OCI-M2 (cell line): ENCODE data around the gene MDP1.
"Not testable (repeated sequence)": the region's sequence is repeated elsewhere in the genome, so short reads cannot be mapped to it uniquely, and the experiment has no call there.

ENCODE experiments used
- DNase-seq: peaks from one replicate; lab custom pipeline; 2025; ENCODE audit not compliant: unreplicated experiment; lab: John Stamatoyannopoulos, UW

The MDP1 gene

GRCh38 chr14:24232121-24232644, 16.3 kb upstream of the MDP1 start, which contains the start of gene NEDD8:
NEDD8 (minus strand) TSS chr14:24232367; CDS start chr14:24232267, 100 bp downstream.
- DNase-seq, result peak; percentile 96

- DNase-seq, result no peak
Observed at GRCh38 chr14:24231263-24232120, 15.6 kb upstream of the MDP1 start.

GRCh38 chr14:24228902-24229301, 13.0 kb upstream of the MDP1 start:
- no peak for DNase-seq

- DNase-seq, result no peak
Observed at GRCh38 chr14:24226473-24226872, 10.6 kb upstream of the MDP1 start.

GRCh38 chr14:24224618-24225071, 8.8 kb upstream of the MDP1 start:
- DNase-seq, result no peak

DNA sequence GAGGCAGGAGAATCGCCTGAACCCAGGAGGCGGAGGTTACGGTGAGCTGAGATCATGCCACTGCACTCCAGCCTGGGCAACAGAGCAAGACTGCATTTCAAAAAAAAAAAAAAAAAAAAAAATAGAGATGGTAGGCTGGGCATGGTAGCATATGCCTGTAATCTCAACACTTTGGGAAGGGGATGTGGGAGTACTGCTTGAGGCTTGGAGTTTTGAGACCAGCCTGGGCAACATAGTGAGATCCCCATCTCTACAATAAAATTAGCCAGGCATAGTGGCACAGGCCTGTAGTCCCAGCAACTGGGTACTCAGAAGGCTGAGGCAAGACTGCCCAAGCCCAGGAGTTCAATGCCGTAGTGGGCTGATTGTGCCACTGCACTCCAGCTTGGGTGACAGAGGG, 7.1 kb upstream of the MDP1 start:
- DNase-seq, result not testable (repeated sequence)

DNA sequence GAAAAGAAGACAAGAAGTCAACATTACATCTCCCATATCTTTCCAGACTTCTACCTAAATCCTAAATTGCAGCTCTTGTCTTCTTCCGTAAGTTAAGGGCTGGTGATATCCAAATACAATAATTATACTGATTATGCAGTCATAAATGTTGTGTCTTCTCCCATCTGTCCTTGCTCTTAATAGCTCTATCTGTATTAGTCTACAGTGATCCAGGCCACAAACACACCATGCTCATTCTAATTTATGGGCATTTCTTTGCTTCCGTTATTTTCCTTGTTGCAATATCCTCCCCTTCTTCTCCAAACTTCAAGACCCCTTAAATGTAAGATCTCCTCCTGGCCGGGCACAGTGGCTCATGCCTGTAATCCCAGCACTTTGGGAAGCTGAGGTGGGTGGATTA, 3.7 kb upstream of the MDP1 start:
- DNase-seq, result no peak

GRCh38 chr14:24219080-24219479, 3.2 kb upstream of the MDP1 start:
- DNase-seq, result no peak

DNA sequence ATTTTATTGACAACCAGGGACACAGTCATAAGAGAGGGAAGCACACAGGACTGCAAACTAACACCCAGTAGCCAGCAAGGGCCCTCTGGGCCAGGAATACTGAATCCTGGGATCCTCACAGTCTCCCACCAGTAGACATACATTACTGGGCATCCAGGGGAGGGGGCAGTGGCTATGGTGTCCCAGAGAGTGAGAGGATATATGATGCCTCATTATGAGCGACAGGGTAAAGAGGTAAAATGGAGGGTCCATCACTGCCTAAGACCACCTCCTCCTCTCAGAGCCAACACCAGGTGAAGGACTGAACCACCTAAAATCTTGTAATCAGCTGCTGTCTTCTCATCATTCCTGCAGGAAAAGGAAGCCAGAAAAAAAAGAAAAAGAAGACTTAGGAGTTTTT, 1.0 kb upstream of the MDP1 start:
- not testable (repeated sequence) for DNase-seq

DNA sequence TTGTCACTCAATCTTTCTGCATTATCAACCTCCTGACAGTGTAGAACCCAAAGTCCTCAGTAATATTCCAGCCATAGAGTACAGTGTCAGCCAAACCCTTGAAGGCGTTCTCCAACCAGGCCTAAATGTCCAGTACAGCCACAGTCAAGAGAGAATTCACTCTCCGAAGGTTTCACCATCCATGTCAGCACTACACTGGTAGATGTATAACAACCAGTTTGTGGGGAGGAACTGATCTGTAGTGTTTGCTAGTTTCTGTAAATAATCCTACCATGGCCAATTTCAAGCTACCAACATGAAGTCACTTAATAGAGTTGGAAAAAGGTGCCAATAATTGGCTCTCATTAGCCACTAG, 456 bp upstream of the MDP1 start:
- DNase-seq, result no peak

GRCh38 chr14:24213866-24214662, 1.8 kb downstream of the MDP1 start:
- no peak for DNase-seq

- peak; percentile 93 for DNase-seq
Observed at GRCh38 chr14:24212924-24213865, 2.7 kb downstream of the MDP1 start, which contains the start of gene CHMP4A. CHMP4A (minus strand) TSS chr14:24213488; CDS start chr14:24213439, 49 bp downstream.

DNA sequence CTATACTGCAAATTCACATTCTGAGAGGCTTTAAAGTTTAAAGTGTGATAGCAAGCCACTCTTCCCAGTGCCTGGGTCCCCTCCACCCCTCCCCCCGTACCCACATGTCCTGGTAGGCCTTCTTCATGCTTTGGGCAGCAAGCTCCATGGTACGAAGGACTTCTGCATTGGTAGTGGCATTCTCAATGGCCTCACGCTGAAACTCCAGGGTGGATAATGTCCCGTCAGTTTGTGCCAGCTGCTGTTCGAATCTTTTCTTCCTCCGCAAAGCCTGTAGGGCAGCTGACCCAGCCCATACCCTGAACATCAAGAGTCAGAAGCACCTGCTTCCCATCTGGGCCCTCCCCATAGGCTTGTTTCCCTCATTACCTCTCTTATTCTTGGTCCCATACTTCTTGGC, 4.6 kb downstream of the MDP1 start:
- DNase-seq, result no peak

GRCh38 chr14:24207625-24208024, 8.2 kb downstream of the MDP1 start:
- DNase-seq, result no peak

- no peak for DNase-seq
Observed at GRCh38 chr14:24207104-24207551, 8.7 kb downstream of the MDP1 start.

GRCh38 chr14:24206260-24207103, 9.4 kb downstream of the MDP1 start:
- DNase-seq, result no peak

GRCh38 chr14:24204163-24205146, 11.4 kb downstream of the MDP1 start:
- DNase-seq, result no peak

GRCh38 chr14:24203249-24203886, 12.5 kb downstream of the MDP1 start:
- DNase-seq, result not testable (repeated sequence)
